Measurements from ENCODE around the gene PKD2. TPM values are rescaled to one million over a fixed set of nuclear protein-coding genes. Genes with fewer than 3 reads are reported as not detected.

The PKD2 gene
- total RNA-seq, result 10 to 100 TPM in 1 of 2 experiments, 1 to 10 TPM in 1; 9.5 to 10.9 TPM

DNA sequence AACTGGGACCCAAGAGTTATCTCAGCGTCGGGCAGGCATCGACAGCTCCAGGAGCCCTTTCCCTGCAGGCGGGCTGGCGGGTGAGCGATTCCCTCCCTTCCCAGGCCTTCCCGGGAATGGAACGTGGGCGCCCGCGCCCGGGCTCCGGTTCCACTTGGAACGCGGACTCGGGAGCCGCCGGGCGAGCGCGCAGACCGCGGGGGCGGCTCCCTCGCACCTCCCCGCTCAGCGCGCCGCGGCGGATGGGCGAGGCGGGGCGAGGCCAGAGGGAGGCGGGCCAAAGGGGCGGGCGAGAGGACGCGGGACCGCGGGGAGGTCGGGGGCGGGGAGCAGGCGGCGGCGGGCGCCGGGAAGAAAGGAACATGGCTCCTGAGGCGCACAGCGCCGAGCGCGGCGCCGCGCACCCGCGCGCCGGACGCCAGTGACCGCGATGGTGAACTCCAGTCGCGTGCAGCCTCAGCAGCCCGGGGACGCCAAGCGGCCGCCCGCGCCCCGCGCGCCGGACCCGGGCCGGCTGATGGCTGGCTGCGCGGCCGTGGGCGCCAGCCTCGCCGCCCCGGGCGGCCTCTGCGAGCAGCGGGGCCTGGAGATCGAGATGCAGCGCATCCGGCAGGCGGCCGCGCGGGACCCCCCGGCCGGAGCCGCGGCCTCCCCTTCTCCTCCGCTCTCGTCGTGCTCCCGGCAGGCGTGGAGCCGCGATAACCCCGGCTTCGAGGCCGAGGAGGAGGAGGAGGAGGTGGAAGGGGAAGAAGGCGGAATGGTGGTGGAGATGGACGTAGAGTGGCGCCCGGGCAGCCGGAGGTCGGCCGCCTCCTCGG lies at the start of gene PKD2:
TSS of gene PKD2 (plus strand) at position 332 of the 818 bp plus-strand sequence. CDS start at position 431, 99 bp downstream.
- Mint-ChIP-seq H3K27ac (peak within 1 kb of the TSS; percentile 71), H3K27me3 (peaks cover 19% of the 10 kb centered on the region), H3K4me3 (peak within 1 kb of the TSS; percentile 93), H3K36me3 (peaks cover 5% of the 10 kb centered on the region), H3K4me1 (peaks cover 16% of the 10 kb centered on the region), H3K9me3 (no peaks in the 10 kb centered on the region)
- ATAC-seq (ENCODE audit: low read depth), result peak; percentile 91
- DNase-seq, result peak; percentile 87
- POLR2A ChIA-PET, result no interaction called here

DNA sequence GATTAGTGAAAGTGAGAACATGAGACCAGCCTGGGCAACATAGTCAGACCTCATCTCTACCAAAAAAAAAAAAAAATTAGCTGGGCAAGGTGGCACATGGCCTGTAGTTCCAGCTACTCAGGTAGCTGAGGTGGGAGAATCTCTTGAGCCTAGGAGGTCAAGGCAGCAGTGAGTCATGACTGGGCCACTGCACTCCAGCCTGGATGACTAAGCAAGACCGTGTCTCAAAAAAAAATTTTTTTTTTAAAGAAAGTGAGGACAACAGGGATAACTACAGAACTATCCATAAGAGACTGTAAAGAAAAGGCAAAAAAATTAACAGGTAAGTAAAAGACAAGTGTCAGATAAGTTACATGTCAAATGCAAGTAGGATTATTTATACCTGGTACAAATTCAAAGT lies 45.4 kb upstream of the PKD2 start:
- Mint-ChIP-seq H3K36me3 (no peaks in the 10 kb centered on the region), H3K27me3 (peaks cover 4% of the 10 kb centered on the region), H3K4me3 (no peak overlapping the region), H3K4me1 (no peaks in the 10 kb centered on the region), H3K27ac (no peak overlapping the region), H3K9me3 (no peaks in the 10 kb centered on the region)
- POLR2A ChIA-PET, result no interaction called here
- ATAC-seq (ENCODE audit: low read depth) (no peak), DNase-seq (no peak)

DNA sequence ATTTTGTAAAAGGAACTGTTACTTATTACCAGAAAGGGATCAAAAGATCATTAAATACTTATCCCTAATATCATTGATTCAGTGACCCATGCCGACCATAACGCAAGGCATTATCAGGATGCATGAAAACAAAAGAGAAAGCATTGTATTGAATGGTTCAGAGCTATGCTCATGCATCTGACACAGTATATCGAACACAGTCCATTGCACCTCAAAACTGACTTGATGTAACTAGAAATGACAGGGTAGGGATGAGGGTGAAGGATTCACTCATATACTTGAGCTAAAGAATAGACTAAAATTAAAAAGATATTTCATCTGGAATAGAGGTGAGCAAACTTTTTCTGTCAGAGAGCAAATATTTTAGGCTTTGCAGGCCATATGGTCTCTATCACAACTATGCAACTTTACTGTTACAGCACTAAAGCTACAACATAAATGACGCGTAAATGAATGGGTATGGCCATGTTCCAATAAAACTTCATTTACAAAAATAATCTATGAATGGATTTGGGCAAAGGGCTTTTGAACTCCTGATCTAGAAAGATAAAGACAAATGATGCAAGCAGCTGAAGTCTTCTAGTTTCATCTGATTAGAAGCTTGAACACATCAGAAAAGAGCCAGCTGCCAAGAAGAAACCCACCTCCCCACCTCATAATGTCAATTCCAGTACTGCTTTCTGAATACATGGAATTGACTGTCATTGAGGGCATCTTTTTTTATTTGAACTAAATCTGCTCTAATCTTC lies 44.9 kb upstream of the PKD2 start:
- Mint-ChIP-seq H3K27me3 (peaks cover 4% of the 10 kb centered on the region), H3K4me1 (no peaks in the 10 kb centered on the region), H3K4me3 (no peak overlapping the region), H3K36me3 (no peaks in the 10 kb centered on the region), H3K9me3 (no peaks in the 10 kb centered on the region), H3K27ac (no peak overlapping the region)
- DNase-seq, result no peak
- no peak for ATAC-seq (ENCODE audit: low read depth)
- POLR2A ChIA-PET, result no interaction called here

DNA sequence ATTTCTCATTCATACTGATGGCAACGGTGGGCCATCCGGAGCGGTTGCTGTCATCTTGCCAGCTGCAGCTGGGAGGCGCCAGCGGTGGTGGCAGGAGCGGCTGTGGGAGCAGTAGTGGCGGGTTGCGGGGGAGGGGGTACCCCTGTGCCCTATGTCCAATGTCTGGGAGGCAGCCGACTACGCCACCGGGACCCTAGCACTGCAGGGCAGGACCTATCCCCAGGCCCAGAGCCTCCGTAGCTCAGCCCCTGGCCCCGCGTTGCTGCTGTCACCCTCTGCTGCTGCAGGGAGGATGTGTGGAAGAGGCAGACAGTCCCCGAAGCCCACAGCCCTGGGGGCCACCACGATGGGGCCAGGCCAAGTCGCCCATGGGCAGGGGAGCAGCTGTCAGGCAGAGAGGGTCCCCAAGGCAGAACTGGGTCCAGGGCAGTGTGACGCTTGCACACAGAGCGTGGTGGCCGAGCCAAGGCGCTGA lies 41.9 kb upstream of the PKD2 start:
- ATAC-seq (ENCODE audit: low read depth) (no peak), DNase-seq (no peak)
- Mint-ChIP-seq H3K27me3 (peaks cover 14% of the 10 kb centered on the region), H3K9me3 (no peaks in the 10 kb centered on the region), H3K36me3 (no peaks in the 10 kb centered on the region), H3K4me1 (peaks cover 2% of the 10 kb centered on the region), H3K4me3 (no peak overlapping the region), H3K27ac (no peak overlapping the region)
- POLR2A ChIA-PET, result no interaction called here

DNA sequence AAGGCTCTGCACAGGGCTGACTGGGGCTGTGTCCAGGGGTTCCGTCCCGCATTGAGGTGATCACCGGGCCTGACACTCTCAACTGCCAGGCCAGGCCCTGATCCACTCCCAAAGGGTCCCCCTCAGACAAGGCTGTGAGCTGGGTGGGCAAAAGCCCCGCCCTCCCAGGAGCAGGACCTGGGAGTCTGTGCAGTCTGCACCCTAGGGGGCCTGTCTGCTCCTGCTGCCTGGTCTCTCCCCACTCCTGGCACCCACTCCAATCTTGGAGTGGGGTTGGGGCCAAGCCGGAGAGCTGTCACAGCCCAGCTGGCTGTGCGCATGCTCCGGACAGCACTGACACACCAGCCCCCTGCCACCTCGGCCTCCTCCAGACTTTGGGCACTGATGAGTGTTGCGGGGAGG lies 41.3 kb upstream of the PKD2 start:
- Mint-ChIP-seq H3K4me3 (no peak overlapping the region), H3K27me3 (peaks cover 16% of the 10 kb centered on the region)

DNA sequence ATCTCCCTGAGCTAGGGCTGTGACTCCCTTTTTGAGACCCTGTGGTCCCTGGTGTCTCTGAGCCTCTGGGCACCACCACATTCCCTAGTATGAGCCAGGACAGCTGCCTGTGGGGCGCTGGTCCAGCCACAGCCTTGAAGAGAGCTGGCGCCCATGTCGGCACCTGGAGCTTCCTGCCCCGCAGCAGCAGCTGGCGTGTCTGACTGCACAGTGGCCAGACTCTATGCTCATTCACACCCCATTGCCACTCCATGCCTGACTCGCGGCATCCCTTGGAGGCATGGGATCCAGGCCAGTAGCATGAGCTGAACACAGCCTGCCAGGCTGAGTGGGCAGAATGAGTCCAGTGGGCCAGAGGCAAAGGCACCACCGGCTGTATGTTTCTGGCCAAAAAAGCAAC lies 40.2 kb upstream of the PKD2 start:
- H3K36me3 Mint-ChIP-seq, result no peaks in the 10 kb centered on the region
- H3K9me3 Mint-ChIP-seq, result no peaks in the 10 kb centered on the region
- H3K4me1 Mint-ChIP-seq, result peaks cover 2% of the 10 kb centered on the region
- POLR2A ChIA-PET, result no interaction called here
- no peak overlapping the region for H3K4me3 Mint-ChIP-seq
- ATAC-seq (ENCODE audit: low read depth) (no peak), DNase-seq (no peak)
- peaks cover 22% of the 10 kb centered on the region for H3K27me3 Mint-ChIP-seq
- no peak overlapping the region for H3K27ac Mint-ChIP-seq

More for the DNA sequence above, 41.3 kb upstream of the PKD2 start:
- Mint-ChIP-seq H3K36me3 (no peaks in the 10 kb centered on the region), H3K27ac (no peak overlapping the region), H3K9me3 (no peaks in the 10 kb centered on the region), H3K4me1 (peaks cover 2% of the 10 kb centered on the region)
- no peak for DNase-seq
- POLR2A ChIA-PET, result no interaction called here
- no peak for ATAC-seq (ENCODE audit: low read depth)

DNA sequence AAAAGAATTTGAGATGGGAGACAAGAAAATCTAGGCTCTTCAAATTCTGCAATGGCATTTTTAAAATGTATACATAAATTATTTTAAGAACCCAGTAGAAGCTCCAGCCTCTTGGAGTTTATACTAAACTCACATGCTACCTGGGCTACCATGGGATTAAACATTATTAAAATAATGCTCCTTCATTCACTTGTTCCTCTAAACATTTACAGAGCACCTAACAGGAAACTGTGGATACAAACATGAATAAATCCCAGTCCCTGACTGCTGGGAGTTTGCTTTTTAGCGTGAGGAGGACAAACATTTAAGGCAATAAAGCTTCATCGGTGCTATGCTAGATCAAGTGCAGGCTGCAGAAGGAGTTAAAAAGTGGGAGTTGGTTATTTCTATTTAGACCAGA lies 37.3 kb upstream of the PKD2 start:
- ATAC-seq (ENCODE audit: low read depth) (no peak), DNase-seq (no peak)
- Mint-ChIP-seq H3K36me3 (no peaks in the 10 kb centered on the region), H3K4me1 (peaks cover 2% of the 10 kb centered on the region), H3K27ac (no peak overlapping the region), H3K4me3 (no peak overlapping the region), H3K9me3 (no peaks in the 10 kb centered on the region), H3K27me3 (peaks cover 41% of the 10 kb centered on the region)
- POLR2A ChIA-PET, result no interaction called here

DNA sequence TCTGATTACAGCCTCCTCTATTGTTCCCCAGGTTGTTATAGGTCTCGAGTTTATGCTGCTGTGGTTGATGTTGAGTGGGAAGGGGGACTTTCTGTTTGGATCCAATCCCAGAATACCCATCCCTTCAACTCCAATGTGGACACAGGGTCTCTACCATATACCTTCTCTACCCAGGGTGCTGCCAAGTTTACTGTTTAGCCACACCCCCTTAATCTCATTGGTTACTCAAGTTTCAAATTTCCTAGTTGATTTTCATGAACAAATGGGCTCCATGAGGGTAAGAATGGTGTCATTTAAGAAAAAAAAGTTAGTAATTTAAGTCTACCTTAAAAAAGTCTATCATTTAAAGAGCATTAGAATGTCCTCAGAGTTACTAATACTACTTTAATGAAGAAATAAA lies 35.6 kb upstream of the PKD2 start:
- H3K27me3 Mint-ChIP-seq, result peaks cover 56% of the 10 kb centered on the region
- DNase-seq, result no peak
- no peaks in the 10 kb centered on the region for H3K36me3 Mint-ChIP-seq
- H3K4me3 Mint-ChIP-seq, result no peak overlapping the region
- POLR2A ChIA-PET, result interaction anchor here (0.6 kb wide), 1 partner anchor 1185 kb away, joined by 3 read pairs; no protein-coding TSS in a partner anchor
- peaks cover 6% of the 10 kb centered on the region for H3K4me1 Mint-ChIP-seq
- no peaks in the 10 kb centered on the region for H3K9me3 Mint-ChIP-seq
- no peak overlapping the region for H3K27ac Mint-ChIP-seq
- no peak for ATAC-seq (ENCODE audit: low read depth)

DNA sequence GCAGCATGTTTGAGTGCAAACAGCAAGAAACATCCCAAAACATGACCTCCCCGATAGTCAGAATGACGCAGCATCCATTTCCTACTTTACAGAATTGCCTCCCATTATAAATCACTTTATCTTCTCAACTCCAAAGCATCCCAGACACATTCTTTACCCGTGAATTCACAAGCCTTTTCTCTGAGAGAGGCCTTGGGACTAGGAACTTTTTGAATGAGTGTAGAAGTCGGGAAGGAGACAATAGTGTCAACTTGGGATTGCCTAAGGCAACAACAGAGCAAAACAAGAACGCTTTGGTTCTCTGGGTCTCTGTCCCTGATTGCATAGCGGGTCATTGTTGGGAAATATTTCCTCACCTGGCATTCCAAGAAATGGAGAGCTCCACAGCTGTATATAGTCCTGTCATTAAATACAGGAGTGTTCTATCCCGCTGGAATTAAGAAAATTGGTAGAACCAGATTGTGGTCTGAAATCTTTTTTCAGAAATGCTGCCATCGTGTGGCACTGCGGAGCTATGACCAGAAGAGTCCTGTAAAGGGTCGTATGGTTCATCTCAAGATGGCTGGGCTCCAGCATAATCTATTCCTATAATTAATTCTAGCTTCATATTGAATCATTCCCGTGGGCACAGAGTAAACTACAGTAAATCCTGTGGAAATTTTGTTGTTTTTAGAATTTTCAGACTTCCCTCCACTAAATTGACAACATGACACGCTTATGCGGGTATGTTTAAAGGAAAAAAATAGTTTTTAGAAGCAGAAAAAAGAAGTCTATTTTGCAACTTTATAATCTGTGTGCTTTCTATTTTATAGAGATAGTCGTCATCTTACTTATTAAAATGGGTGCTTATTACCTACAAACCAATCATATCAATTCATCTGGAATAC lies 33.9 kb upstream of the PKD2 start:
- no peaks in the 10 kb centered on the region for H3K9me3 Mint-ChIP-seq
- POLR2A ChIA-PET, result no interaction called here
- no peak overlapping the region for H3K4me3 Mint-ChIP-seq
- DNase-seq (no peak), ATAC-seq (ENCODE audit: low read depth) (peak; percentile 67)
- H3K36me3 Mint-ChIP-seq, result no peaks in the 10 kb centered on the region
- H3K27ac Mint-ChIP-seq, result no peak overlapping the region
- H3K4me1 Mint-ChIP-seq, result peaks cover 6% of the 10 kb centered on the region
- H3K27me3 Mint-ChIP-seq, result peaks cover 63% of the 10 kb centered on the region

DNA sequence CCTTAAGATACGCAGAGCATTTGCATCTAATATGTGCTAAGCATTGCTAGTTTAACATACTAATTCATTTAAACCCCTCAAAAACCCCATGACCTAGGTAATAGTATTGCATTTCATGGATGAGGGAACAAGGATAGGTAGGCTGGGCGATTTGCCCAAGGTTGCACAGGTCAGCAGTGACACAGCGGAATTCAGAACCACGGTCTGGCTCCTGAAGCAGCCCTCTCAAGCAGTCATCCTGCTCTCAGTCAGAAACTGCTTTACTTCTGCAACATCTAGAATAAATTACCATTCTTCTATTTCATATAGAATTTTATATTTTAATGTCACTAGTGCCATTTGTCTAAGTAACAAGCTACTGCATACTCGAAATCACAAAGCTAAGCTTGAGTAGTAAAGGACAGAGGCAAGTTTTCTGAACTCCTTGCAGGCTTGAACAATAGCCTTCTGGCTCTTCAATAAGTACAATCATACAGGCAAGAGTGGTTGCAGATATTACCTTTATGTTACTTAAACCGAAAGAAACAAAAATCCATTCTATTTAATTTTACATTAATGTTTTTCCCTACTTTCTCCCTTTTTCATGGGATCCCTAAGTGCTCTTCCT lies 32.5 kb upstream of the PKD2 start:
- Mint-ChIP-seq H3K27ac (no peak overlapping the region), H3K27me3 (peaks cover 68% of the 10 kb centered on the region), H3K4me1 (peaks cover 4% of the 10 kb centered on the region), H3K36me3 (no peaks in the 10 kb centered on the region), H3K4me3 (no peak overlapping the region), H3K9me3 (no peaks in the 10 kb centered on the region)
- no peak for ATAC-seq (ENCODE audit: low read depth)
- POLR2A ChIA-PET, result no interaction called here
- DNase-seq, result no peak

DNA sequence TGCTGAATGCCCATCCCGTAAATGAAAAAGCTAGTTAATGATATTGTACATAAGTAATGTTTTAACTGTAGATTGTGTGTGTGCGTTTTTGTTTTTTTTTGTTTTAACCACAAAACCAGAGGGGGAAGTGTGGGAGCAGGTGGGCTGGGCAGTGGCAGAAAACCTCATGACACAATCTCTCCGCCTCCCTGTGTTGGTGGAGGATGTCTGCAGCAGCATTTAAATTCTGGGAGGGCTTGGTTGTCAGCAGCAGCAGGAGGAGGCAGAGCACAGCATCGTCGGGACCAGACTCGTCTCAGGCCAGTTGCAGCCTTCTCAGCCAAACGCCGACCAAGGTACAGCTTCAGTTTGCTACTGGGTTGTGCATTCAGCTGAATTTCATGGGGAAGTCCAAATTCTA lies 32.0 kb upstream of the PKD2 start, which contains the start of gene SPP1:
TSS of gene SPP1 (plus strand) at position 249 of the 400 bp plus-strand sequence. CDS start 1,182 bp downstream, outside the sequence.
- Mint-ChIP-seq H3K4me1 (peaks cover 4% of the 10 kb centered on the region), H3K27ac (no peak within 1 kb of the TSS), H3K36me3 (no peaks in the 10 kb centered on the region), H3K9me3 (no peaks in the 10 kb centered on the region), H3K4me3 (peak within 1 kb of the TSS; percentile 15), H3K27me3 (peaks cover 64% of the 10 kb centered on the region)
- POLR2A ChIA-PET, result no interaction called here
- ATAC-seq (ENCODE audit: low read depth), result peak; percentile 69
- no peak for DNase-seq

DNA sequence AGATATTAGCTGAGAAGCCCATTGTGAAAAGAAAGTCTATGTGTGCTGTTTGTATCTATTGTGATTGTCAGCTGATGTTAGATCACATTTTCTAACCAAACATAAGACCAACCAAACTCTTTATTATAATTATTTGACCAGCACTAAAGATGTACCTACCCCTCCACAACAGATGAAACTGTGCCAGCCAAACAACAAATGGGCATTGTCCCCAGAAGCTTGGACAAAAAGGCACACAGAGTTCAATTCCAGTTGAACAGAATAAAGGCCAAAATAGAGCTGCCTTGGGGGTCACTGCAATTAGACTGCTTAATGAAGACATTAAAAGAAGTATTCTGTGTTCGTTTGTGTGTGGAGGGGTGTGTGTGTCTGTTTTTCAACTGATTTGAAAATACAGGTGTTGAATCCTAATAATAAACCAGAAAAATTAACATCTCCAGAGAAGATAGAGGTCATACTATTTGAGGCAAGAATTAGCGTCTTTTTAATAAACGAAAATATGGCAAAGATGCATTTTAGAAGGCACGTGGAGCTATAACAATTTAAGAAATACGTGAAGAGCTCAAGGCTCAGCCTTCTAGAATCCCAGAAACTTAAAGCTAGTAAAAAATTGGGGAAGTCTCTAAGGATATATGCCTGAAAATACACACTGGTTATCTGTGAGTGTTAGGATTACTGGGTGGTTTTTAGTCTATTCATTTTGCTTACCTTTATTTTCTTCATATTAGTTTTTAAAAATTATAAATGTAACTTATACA lies 29.7 kb upstream of the PKD2 start:
- no peak for ATAC-seq (ENCODE audit: low read depth)
- no peaks in the 10 kb centered on the region for H3K36me3 Mint-ChIP-seq
- POLR2A ChIA-PET, result no interaction called here
- H3K27ac Mint-ChIP-seq, result no peak overlapping the region
- DNase-seq, result no peak
- H3K4me3 Mint-ChIP-seq, result no peak overlapping the region
- H3K4me1 Mint-ChIP-seq, result peaks cover 4% of the 10 kb centered on the region
- no peaks in the 10 kb centered on the region for H3K9me3 Mint-ChIP-seq
- peaks cover 52% of the 10 kb centered on the region for H3K27me3 Mint-ChIP-seq
